Measurements from ENCODE around the gene DLD. TPM values are rescaled to one million over a fixed set of nuclear protein-coding genes. Genes with fewer than 3 reads are reported as not detected.

The DLD gene
- total and polyA plus RNA-seq, 2 of the 13 experiments (the other 11 are each of a cell fraction or from before 2014, with no cell fraction given), result 56.8 to 95.2 TPM

DNA sequence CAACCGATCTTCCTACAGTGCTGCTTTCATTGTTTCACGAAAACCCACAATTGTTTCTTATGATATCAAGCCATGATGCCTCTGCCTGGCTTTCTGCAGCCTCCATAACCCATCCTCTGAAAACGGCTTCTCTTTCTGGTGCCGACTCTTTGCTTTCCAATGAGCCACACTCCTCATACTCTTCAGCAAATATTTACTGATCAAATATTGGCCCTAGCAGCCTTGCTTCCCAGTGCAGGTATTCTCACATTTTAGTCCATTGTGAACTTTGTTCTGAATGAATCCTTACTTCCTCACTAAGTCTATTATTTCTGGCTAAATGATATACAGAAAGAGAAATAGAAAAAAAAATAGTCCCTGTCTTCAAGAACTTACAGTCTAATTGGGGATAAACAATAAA is 76.4 kb downstream of the DLD start (continued):
- TF ChIP-seq, protein P1, sequence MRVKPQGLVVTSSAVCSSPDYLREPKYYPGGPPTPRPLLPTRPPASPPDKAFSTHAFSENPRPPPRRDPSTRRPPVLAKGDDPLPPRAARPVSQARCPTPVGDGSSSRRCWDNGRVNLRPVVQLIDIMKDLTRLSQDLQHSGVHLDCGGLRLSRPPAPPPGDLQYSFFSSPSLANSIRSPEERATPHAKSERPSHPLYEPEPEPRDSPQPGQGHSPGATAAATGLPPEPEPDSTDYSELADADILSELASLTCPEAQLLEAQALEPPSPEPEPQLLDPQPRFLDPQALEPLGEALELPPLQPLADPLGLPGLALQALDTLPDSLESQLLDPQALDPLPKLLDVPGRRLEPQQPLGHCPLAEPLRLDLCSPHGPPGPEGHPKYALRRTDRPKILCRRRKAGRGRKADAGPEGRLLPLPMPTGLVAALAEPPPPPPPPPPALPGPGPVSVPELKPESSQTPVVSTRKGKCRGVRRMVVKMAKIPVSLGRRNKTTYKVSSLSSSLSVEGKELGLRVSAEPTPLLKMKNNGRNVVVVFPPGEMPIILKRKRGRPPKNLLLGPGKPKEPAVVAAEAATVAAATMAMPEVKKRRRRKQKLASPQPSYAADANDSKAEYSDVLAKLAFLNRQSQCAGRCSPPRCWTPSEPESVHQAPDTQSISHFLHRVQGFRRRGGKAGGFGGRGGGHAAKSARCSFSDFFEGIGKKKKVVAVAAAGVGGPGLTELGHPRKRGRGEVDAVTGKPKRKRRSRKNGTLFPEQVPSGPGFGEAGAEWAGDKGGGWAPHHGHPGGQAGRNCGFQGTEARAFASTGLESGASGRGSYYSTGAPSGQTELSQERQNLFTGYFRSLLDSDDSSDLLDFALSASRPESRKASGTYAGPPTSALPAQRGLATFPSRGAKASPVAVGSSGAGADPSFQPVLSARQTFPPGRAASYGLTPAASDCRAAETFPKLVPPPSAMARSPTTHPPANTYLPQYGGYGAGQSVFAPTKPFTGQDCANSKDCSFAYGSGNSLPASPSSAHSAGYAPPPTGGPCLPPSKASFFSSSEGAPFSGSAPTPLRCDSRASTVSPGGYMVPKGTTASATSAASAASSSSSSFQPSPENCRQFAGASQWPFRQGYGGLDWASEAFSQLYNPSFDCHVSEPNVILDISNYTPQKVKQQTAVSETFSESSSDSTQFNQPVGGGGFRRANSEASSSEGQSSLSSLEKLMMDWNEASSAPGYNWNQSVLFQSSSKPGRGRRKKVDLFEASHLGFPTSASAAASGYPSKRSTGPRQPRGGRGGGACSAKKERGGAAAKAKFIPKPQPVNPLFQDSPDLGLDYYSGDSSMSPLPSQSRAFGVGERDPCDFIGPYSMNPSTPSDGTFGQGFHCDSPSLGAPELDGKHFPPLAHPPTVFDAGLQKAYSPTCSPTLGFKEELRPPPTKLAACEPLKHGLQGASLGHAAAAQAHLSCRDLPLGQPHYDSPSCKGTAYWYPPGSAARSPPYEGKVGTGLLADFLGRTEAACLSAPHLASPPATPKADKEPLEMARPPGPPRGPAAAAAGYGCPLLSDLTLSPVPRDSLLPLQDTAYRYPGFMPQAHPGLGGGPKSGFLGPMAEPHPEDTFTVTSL (CRISPR knock-in tag; IDR thresholded peaks at IDR 0.05; ENCODE audit: borderline replicate concordance), result peak; percentile 95
- TF ChIP-seq, protein P2, sequence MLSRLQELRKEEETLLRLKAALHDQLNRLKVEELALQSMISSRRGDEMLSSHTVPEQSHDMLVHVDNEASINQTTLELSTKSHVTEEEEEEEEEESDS (CRISPR knock-in tag; IDR thresholded peaks at IDR 0.05; ENCODE audit: borderline replicate concordance), result no peak
- TF ChIP-seq, protein P3, sequence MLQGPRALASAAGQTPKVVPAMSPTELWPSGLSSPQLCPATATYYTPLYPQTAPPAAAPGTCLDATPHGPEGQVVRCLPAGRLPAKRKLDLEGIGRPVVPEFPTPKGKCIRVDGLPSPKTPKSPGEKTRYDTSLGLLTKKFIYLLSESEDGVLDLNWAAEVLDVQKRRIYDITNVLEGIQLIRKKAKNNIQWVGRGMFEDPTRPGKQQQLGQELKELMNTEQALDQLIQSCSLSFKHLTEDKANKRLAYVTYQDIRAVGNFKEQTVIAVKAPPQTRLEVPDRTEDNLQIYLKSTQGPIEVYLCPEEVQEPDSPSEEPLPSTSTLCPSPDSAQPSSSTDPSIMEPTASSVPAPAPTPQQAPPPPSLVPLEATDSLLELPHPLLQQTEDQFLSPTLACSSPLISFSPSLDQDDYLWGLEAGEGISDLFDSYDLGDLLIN (CRISPR knock-in tag; IDR thresholded peaks at IDR 0.05; ENCODE audit: borderline replicate concordance), result no peak
- TF ChIP-seq SMAD9 (CRISPR knock-in tag; IDR thresholded peaks at IDR 0.05), result no peak
- no peak for TF ChIP-seq AGO2 (optimal IDR thresholded peaks at IDR 0.05; ENCODE audit: low read depth, low read length)
- TF ChIP-seq PITX1 (CRISPR knock-in tag; IDR thresholded peaks at IDR 0.05), result peak; percentile 75; the same call in 1 of the 2 replicates
- TF ChIP-seq, protein P4, sequence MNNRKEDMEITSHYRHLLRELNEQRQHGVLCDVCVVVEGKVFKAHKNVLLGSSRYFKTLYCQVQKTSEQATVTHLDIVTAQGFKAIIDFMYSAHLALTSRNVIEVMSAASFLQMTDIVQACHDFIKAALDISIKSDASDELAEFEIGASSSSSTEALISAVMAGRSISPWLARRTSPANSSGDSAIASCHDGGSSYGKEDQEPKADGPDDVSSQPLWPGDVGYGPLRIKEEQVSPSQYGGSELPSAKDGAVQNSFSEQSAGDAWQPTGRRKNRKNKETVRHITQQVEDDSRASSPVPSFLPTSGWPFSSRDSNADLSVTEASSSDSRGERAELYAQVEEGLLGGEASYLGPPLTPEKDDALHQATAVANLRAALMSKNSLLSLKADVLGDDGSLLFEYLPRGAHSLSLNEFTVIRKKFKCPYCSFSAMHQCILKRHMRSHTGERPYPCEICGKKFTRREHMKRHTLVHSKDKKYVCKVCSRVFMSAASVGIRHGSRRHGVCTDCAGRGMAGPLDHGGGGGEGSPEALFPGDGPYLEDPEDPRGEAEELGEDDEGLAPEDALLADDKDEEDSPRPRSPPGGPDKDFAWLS (CRISPR knock-in tag; IDR thresholded peaks at IDR 0.05; ENCODE audit: borderline replicate concordance), result no peak
- TF ChIP-seq, protein P5, sequence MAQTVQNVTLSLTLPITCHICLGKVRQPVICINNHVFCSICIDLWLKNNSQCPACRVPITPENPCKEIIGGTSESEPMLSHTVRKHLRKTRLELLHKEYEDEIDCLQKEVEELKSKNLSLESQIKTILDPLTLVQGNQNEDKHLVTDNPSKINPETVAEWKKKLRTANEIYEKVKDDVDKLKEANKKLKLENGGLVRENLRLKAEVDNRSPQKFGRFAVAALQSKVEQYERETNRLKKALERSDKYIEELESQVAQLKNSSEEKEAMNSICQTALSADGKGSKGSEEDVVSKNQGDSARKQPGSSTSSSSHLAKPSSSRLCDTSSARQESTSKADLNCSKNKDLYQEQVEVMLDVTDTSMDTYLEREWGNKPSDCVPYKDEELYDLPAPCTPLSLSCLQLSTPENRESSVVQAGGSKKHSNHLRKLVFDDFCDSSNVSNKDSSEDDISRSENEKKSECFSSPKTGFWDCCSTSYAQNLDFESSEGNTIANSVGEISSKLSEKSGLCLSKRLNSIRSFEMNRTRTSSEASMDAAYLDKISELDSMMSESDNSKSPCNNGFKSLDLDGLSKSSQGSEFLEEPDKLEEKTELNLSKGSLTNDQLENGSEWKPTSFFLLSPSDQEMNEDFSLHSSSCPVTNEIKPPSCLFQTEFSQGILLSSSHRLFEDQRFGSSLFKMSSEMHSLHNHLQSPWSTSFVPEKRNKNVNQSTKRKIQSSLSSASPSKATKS (CRISPR knock-in tag; IDR thresholded peaks at IDR 0.05), result no peak
- TF ChIP-seq, protein P6, sequence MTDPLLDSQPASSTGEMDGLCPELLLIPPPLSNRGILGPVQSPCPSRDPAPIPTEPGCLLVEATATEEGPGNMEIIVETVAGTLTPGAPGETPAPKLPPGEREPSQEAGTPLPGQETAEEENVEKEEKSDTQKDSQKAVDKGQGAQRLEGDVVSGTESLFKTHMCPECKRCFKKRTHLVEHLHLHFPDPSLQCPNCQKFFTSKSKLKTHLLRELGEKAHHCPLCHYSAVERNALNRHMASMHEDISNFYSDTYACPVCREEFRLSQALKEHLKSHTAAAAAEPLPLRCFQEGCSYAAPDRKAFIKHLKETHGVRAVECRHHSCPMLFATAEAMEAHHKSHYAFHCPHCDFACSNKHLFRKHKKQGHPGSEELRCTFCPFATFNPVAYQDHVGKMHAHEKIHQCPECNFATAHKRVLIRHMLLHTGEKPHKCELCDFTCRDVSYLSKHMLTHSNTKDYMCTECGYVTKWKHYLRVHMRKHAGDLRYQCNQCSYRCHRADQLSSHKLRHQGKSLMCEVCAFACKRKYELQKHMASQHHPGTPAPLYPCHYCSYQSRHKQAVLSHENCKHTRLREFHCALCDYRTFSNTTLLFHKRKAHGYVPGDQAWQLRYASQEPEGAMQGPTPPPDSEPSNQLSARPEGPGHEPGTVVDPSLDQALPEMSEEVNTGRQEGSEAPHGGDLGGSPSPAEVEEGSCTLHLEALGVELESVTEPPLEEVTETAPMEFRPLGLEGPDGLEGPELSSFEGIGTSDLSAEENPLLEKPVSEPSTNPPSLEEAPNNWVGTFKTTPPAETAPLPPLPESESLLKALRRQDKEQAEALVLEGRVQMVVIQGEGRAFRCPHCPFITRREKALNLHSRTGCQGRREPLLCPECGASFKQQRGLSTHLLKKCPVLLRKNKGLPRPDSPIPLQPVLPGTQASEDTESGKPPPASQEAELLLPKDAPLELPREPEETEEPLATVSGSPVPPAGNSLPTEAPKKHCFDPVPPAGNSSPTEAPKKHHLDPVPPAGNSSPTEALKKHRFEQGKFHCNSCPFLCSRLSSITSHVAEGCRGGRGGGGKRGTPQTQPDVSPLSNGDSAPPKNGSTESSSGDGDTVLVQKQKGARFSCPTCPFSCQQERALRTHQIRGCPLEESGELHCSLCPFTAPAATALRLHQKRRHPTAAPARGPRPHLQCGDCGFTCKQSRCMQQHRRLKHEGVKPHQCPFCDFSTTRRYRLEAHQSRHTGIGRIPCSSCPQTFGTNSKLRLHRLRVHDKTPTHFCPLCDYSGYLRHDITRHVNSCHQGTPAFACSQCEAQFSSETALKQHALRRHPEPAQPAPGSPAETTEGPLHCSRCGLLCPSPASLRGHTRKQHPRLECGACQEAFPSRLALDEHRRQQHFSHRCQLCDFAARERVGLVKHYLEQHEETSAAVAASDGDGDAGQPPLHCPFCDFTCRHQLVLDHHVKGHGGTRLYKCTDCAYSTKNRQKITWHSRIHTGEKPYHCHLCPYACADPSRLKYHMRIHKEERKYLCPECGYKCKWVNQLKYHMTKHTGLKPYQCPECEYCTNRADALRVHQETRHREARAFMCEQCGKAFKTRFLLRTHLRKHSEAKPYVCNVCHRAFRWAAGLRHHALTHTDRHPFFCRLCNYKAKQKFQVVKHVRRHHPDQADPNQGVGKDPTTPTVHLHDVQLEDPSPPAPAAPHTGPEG (CRISPR knock-in tag; IDR thresholded peaks at IDR 0.05), result peak; percentile 69; the same call in 1 of the 2 replicates
- peak; percentile 33; the same call in 1 of the 2 replicates for TF ChIP-seq BHLHE40 (IDR thresholded peaks at IDR 0.05; ENCODE audit: low read length)

Measured in HepG2 (cell line).